Stimulated activated CD8-positive, alpha-beta memory T cell treated with anti-CD3 and anti-CD28 coated beads, Interleukin-12 subunit alpha, Interleukin-12 subunit beta, amount 100 ng/mL, for 4 hours (primary cell): ENCODE data around the gene LARGE1.

Experiments used
- DNase-seq: peaks from one replicate; pipeline ENCODE4 v3.0.0-alpha.2; 2020; ENCODE audit warnings: low read depth

Gene LARGE1

DNA sequence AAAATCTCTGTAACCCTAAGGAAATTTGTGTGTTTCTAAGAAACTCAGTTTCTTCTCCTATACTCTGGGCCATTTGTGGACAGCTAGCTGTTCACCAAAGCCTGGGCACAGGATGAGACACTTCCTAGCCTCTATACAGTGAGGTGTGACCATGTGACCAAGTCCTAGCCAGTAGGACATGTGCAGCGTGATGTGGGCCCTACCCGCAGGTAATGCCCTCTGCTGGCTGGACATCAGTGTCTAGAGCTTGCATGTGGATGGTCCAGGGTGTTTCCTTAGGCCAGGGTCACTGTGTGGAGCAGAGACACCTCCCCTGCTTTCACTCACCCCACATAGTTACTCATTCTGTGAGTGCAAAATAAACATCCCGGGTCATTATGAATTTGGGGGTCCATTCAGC lies 100.5 kb downstream of the LARGE1 start:
- DNase-seq, result no peak

DNA sequence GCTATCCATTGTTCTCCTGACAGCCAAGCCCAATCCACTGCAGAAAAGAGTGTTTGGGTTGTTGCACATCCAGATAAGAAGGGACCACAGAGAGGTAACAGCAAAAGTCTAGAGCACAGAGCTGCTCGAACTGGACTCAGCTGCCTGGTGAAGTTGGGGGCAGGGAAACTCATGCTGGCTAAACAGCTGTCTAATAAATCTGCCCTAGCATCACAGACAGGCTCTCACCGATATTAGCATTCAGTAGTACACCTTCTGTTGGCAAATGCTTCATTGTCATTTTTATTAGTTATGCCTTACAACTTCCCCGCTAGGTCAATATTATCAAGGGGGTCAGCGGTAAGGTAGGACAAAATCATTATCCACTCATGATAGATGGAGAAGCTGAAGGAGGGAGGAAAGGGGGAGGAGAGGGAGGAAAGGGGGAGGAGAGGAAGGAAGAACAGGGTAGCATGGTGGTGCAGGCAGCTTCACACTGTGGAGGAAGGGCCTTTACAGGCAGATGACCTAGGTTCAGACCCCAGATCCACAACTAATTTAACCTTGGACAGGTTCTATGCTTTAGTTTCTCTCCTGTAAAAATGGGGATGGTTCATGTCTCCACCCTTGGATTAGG lies 102.7 kb downstream of the LARGE1 start:
- DNase-seq, result no peak

DNA sequence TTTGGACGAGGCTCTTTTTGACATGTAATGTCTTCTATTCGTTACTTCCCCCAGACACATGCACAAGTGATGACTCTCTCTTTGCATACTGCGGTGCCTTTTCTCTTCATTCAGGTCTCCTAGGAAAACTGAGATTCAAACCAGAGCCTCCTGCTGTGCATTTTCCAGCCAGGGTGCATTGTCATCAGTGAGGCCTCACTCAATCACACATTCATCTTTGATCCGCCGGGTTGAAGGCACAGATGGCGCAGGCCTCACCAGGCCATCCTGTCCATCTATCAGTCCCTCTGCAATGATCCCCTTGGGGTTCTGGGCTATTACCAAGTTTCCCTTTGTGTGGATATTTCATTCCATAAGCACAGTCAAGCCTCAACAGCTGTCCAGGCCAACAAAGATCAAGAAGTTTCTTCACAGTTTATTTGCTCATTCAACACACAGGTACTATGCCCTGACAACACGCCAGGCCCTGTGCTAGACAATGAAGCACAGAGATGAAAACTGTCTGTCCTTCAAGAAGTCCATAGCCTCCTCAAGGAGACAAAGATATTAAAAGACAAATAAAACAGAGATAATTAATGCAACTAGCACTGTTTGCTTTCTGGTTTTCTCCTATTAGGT lies 107.8 kb downstream of the LARGE1 start:
- DNase-seq, result no peak

DNA sequence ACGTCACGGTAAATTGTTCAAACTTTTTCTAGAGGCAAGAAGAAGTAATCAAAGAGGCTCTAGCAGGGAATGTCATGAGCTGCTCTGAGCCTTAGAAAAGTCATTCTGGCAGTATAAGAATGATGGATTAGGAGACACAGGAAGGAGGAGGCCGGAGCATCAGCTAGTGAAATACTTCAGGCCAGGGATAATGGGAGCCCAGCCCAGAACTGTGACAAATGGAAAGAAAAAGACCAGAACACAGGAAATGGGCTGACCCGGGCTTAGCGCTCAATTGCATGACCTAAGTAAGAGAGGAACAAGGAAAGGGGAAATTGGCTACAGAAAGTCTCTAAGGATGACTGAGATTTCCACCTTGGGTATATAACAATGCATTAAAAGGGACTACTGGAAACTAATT lies 108.6 kb downstream of the LARGE1 start:
- DNase-seq, result no peak

DNA sequence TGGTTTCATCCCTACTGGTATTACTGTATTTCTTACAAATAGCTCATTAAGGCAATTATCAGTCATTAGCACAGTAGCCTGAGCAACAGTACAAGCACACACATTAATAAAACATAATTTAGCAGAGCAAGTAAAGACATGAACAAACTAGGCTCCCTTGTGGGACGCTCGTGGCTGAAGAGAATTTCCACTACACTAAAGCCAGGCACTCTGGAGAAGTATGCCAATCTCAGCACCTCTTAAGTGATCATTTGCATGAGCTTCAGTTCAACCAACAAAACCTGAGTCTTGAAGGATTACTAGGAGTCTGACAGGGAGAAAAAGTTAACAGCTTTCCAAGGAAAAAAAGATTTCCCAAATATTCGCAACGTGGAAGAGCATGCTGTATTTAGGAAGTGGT lies 109.1 kb downstream of the LARGE1 start:
- DNase-seq, result no peak

DNA sequence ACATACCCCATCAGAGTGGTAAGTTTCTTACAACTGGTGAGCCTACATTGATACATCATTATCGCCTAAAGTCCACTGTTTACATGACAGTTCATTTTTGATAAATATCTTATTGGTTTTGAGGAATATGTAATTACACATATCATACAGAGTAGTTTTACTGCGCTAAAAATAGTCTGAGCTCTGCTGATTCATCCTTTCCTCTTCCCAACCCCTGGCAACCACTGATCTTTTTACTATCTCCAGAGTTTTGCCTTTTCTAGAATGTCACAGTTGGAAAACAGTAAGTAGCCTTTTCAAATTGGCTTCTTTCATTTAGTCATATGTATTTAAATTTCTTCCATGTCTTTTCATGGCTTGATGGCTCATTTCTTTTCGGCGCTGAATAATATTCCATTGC lies 112.8 kb downstream of the LARGE1 start:
- no peak for DNase-seq

DNA sequence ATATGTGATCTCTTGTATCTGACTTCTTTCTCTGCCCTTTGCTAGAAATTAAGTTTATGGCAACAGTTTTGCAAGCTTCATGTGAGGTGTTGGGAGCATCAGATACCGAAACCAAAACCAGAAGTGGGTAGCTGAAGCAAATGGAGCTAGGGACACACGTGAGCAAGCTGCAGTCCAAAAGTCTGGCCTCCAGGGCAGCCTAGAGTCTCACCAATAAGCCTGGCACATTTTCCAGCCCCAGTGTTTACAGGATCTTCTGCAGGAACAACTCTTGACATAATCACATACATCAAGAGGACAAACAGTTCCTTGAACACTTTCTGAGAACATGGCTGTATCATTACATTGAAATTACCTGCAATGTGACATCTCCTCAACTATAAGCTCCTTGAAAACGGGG lies 114.1 kb downstream of the LARGE1 start:
- no peak for DNase-seq

DNA sequence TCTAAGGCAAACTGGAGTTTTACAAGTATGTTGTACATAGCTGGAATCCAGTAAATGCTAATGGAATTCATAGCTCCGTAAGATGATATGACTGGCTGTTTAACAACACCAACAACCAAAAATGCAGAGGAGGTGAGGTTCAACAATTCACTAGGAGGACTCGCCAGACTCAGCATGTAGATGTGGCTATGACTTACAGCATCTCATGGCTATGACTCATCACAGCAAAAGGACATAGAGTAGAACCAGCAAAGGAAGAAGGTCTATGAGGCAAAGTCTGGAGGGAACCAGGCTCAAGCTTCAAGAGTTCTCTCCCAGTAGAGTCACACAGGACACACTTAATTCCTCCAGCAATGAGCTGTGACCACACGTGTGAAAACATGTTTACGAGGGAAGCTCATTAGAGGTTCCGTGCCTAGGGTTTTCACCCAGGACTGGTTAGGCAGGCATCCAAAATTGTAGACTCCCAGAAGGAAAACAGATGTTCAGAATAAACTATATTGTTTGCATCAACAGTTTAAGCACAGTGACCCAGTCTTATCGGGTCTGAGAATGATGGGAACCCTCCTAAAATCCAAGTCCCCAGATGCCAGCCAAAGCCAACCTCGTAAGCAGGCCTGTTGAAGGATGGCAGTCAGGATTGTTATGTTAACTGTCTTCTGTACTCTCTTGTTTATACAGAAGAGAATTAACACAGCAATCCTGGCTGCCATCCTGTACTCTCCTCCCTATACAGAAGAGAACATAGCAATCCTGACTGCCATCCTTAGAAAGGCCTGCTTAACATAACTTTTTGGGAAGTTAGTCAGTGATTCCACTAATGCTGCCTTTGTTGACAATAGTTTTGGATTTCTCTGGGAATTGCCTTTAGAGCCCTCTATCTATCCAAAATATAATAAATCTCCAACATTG lies 116.6 kb downstream of the LARGE1 start:
- no peak for DNase-seq

DNA sequence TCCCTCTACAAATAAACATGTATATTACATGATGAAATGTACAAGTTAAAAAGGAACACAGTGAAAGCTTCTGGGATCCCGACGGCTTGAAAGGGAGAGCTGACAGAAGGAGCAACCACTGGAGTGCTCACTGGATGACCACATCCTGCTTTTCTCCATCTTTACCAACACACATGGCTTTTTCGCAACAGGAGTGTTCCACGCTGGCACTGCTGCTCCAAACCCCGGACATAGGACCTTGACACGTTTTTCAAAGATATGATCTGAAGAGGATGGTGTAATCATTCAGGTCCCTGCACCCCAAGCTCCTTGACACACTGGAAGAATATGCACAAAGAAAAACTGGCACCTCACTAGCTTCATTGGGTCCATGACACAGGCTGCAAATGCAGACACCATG lies 121.9 kb downstream of the LARGE1 start:
- DNase-seq, result no peak

DNA sequence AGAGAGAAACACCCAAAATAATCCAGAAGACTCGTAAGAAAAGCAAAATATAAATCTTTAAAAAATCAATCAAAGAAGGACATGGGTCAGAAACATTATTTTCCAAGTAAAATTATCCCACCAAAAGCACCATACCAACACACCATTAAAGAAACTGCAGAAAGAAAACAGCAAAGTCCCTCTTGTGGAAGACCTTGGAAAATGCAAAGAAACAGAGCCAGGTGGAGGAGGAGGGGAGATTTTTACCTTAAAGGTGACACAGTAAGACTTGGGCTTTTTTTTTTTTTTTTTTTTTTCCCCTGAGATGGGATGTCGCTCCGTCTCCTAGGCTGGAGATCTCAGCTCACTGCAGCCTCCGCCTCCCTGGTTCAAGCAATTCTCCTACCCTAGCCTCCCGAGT lies 123.8 kb downstream of the LARGE1 start:
- DNase-seq, result no peak

DNA sequence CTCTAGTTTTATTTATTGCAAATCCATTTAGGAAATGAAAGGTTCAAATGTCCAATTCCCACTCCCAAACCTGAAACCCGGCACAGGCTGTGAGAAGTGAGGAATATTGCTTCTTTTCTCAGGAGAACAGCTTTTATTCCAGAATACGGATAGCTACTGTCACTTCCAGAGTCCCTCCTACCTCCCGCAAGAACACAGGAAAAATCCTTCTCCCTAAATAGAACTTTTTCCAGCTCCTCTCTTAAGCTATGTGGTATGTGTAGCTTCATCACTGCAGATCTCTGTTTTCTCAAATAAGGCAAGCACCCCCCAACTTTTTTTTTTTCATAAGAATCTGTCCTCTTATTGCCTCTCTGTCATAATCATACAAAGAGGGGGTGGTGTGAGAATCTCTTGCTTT lies 126.8 kb downstream of the LARGE1 start:
- DNase-seq, result no peak

DNA sequence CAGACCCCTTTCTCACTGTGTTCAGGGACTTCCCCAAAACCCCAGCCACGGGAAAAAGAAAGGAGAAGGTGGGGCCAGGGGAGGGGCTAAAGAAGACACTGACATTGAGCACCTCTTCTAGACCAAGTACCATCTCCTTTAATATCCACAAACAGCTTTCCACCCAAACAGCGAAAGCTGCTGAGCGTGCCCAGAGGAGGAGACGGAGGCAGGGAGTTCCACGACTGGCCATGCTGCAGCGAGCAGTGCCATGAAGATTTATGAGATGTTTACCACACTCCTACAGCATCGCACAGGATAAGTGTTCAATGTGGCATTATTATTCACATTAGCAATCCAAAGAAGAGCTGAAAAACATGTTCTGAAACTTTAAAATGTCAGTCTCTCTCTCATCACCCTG lies 127.4 kb downstream of the LARGE1 start:
- no peak for DNase-seq

DNA sequence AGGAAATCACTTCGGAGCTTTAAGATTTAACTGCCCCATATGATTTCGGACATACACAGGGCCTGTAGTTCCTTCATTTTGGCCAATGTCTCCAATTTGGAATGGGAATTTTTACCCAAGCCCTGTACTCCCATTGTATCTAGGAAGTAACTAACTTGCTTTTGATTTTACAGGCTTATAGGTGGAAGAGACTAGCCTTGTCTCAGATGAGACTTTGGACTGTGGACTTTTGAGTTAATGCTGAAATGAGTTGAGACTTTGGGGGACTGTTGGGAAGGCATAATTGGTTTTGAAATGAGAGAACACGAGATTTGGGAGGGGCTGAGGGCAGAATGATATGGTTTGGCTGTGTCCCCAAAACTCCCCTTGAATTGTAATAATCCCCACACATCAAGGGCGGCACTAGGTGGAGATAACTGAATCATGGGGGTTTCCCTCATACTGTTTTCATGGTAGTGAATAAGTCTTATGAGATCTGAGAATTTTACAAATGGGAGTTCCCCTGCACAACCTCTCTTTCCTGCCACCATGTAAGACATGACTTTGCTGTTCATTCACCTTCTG lies 130.5 kb downstream of the LARGE1 start:
- DNase-seq, result no peak

DNA sequence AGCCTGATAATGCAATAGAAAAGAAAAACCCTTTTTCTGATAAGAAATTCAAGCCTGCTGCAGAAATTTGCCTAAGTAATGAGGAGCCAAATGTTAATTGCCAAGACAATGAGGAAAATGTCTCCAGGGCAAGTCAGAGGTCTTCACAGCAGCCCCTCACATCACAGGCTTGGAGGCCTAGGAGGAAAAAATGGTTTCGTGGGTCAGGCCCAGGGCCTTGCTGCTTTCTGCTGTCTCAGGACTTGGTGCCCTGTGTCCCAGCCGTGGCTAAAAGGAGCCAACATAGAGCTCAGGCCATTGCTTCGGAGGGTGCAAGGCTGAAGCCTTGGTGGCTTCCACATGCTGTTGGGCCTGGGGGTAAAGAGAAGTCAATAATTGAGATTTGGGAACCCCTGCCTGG lies 131.3 kb downstream of the LARGE1 start:
- DNase-seq, result no peak

DNA sequence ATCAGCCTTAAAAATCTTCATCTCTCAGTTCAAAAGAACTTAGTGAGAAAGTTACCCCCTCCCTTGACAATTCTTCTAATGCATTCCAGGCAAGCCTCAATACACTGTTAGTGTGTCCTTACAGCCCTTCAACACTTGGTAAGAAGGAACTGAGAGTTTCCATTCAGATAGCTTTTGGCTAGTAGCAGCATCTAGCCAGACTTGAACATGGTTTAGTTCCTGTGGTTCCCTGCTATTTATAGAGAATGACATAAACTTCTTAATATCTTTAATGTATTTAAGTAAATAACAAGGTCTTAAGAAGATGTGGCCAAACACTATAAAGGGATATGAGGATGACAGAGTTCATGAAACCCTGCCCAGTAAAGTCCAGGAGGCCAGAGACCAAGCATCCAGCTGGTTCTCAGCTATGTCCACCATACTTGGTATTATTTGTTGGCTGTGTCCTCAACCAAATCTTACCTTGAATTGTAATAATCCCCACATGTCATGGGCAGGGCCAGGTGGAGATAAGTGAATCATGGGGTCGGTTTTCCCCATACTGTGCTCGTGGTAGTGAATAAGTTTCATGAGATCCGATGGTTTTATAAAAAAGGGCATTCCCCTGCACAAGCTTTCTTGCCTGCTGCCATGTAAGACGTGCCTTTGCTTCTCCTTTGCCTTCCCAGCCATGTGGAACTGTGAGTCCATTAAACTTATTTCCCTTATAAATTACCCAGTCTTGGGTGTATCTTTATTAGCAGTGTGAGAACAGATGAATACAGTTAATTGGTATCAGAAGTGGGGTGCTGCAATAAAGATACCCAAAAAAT lies 132.4 kb downstream of the LARGE1 start:
- DNase-seq, result no peak

DNA sequence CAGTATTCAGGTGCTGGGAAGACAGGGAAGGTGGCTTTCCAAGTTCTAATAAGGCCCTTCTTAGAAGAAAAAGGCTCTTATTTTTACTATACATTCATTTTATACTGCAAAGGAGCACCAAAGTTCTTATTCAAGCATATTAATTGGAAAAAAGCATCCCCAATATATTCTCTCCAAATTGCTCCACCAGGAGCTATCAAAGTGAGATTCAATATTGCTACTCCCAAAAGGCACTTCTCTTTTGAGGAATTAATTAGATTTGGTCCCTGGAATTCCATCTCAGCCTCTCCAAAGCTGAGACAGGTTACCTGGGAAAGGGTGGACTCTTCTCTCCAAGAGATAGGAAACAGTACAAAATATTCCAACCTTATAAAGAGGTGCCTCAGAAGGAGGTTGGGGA lies 134.1 kb downstream of the LARGE1 start:
- DNase-seq, result no peak

DNA sequence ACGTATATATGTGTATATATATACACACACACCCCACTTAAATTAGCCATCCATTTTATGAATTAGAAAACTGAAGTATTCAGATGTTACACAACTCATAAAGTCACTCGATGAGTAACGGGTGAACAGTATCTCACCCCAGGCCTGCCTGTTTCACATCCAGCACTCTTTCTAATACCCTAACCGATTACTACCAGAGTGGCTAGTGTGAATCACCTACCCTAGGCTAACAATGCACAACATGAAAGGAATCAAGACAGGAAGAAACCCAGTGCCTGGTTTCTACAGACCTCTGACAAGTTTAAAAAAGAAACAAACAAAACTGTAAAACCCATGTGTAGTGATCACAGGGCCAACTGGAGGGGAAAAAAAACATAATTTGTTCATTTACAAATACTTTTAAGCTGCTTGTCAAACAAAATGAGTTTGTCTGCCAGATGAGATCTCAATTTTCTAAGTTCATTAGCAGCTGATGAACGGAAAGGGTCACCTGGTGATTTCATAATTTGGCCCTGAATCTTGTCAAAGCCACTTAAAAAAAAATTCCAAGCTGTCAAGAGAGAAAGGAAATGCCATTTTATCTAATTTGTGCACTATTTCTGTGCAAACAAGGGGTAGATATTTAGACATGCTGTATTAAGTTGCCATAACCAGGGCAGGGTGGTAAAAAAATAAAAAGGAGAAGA lies 134.8 kb downstream of the LARGE1 start:
- DNase-seq, result no peak

DNA sequence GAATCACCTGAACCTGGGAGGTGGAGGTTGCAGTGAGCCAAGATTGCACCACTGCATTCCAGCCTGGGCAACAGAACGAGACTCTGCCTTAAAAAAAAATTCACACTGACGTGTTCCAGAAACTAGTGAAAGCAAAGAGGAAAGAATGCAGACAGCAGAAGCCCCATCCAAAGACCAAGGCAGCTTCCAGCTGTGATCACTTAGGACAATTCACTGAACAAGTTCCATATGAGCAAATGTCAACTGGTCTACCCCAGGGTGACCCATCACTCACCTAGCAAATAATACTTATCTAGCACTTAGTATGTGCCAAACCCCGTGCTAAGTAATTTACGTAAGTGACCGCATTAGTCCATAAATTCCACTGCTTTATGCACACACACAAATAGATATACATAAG lies 138.9 kb downstream of the LARGE1 start:
- no peak for DNase-seq

DNA sequence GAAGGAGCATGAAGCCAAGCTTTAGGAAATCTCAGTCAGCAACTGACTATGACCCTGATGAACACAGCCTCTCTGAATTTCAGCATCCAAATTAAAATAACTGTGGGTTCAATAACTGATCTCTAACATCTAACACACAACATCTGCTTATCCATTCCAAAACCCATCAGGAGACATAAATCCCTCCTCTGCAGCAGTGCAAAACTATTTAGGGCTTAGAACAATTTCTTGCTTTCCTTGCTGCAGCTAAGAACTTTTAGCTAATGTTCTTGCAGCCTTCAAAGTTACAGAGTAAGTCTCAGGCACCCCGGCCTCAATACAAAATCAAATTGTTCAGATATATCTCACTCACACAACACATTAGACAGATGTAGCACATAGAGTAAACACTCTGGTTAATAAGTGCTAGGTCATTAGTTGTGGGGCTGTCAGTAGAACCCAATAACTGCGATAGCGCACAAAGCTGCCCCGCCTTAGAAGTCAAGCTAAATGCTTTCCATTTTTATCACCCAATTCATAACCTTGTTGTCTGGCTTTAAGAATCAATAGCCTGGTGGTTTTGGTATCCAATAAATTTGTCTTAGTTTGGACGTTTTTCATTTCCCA lies 139.6 kb downstream of the LARGE1 start:
- no peak for DNase-seq

DNA sequence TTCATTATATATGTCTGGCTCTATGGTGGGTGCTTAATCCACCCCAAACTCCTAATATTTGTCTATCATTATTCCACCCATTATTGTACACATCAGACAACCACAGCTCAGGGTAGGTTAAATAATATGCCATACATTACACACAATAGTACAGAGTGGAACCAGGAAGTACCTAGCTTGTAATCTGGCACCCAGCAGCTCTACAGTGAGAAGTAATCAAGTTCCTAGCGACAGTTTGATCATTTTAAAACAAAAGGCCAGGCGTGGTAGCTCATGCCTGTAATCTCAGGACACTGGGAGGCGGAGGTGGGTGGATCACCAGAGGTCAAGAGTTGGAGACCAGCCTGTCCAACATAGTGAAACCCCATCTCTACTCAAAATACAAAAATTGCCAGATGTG lies 141.0 kb downstream of the LARGE1 start:
- no peak for DNase-seq

DNA sequence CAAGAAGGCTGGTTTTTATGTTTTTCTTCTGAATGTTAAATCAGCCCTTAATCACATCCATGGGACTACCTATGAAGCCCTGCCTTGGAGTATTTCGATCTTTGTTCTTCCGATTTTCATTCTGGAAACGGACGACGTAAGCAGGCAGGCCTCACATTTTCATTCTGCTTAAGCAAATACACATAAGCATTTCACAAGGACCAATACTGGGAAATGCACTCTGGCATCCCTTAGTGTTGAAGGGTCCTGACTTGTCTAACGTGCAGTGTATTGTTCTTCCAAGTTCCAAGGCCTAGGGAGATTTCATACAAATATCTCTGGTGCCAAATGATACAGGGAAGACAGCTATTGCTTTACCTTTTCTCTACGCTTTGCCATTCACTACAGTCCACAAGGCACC lies 143.8 kb downstream of the LARGE1 start:
- DNase-seq, result no peak
